H1 (cell line): ENCODE measurements around the gene ALG1. TPM values are rescaled to one million over a fixed set of nuclear protein-coding genes. Genes with fewer than 3 reads are reported as not detected.

Source experiments
- BCL11A ChIP-seq, 2 experiments: IDR thresholded peaks; one replicate each; pipeline ENCODE4 v1.6.1; 2011; ENCODE audit warnings: low read depth in 2 of 2, low read length in 2 of 2, mild to moderate bottlenecking in 2 of 2
- BRCA1 ChIP-seq: IDR thresholded peaks from 2 replicates; pipeline ENCODE4 v1.6.1; 2012; ENCODE audit warnings: low read depth, low read length, improper control_type of control experiment
- CREB1 ChIP-seq: IDR thresholded peaks from 2 replicates; pipeline ENCODE4 v1.6.1; 2012; ENCODE audit warnings: inconsistent platforms
- CTBP2 ChIP-seq: IDR thresholded peaks from 2 replicates; pipeline ENCODE4 v1.7.0; 2011; ENCODE audit warnings: borderline replicate concordance, mild to moderate bottlenecking, moderate library complexity, mixed read lengths, low read length; ENCODE audit not compliant: insufficient read depth, insufficient read length
- GABPA ChIP-seq: IDR thresholded peaks from 2 replicates; pipeline ENCODE4 v1.6.1; 2011; ENCODE audit warnings: mild to moderate bottlenecking, low read length, moderate library complexity, borderline replicate concordance; ENCODE audit not compliant: insufficient read depth
- HDAC6 ChIP-seq: IDR thresholded peaks from one replicate; pipeline ENCODE4 v1.7.1; 2012; ENCODE audit warnings: low read depth, mild to moderate bottlenecking, inconsistent platforms, low read length, moderate library complexity
- KDM1A ChIP-seq: fragments of 200-600, 300-600 bp; sonication (generic); IDR thresholded peaks from 2 replicates; pipeline ENCODE4 v1.7.1; 2016; ENCODE audit warnings: mild to moderate bottlenecking, low read length, borderline replicate concordance
- NANOG ChIP-seq: IDR thresholded peaks from 2 replicates; pipeline ENCODE4 v1.6.1; 2011; ENCODE audit warnings: low read length, low read depth, mild to moderate bottlenecking, inconsistent platforms; ENCODE audit not compliant: insufficient read depth, poor library complexity, severe bottlenecking
- NRF1 ChIP-seq: IDR thresholded peaks from 2 replicates; pipeline ENCODE4 v1.6.1; 2011; ENCODE audit warnings: mild to moderate bottlenecking, low read depth, low read length, improper control_type of control experiment
- POLR2AphosphoS5 ChIP-seq: IDR thresholded peaks from 2 replicates; pipeline ENCODE4 v1.6.1; 2011; ENCODE audit warnings: low read depth, low read length
- POU5F1 ChIP-seq: IDR thresholded peaks from 2 replicates; pipeline ENCODE4 v1.6.1; 2011; ENCODE audit warnings: low read depth, mild to moderate bottlenecking, low read length, moderate library complexity
- RAD21 ChIP-seq, 2 experiments: IDR thresholded peaks in 1 of 2; conservative IDR thresholded peaks in 1 of 2; 2 replicates each; pipeline ENCODE4 v1.6.1; 2011; ENCODE audit warnings: low read depth in 2 of 2, low read length in 2 of 2, improper control_type of control experiment in 1 of 2, inconsistent platforms in 1 of 2, mild to moderate bottlenecking in 1 of 2, moderate library complexity in 1 of 2
- RBBP5 ChIP-seq: IDR thresholded peaks from 2 replicates; pipeline ENCODE4 v1.7.1; 2012; ENCODE audit warnings: low read depth, mild to moderate bottlenecking, inconsistent platforms, low read length, moderate library complexity, borderline replicate concordance
- RNF2 ChIP-seq: fragments of 200-900, 300-1000 bp; sonication (generic); IDR thresholded peaks from 2 replicates; pipeline ENCODE4 v1.7.1; 2016; ENCODE audit warnings: borderline replicate concordance, low read depth, mild to moderate bottlenecking, antibody characterized with exemption, low read length; ENCODE audit not compliant: poor library complexity, severe bottlenecking; ENCODE audit errors: missing control alignments
- SIN3A ChIP-seq, 2 experiments: IDR thresholded peaks in 1 of 2; conservative IDR thresholded peaks in 1 of 2; 2 replicates each; pipeline ENCODE4 v1.6.1; 2011 to 2012; ENCODE audit warnings: low read length in 2 of 2, improper control_type of control experiment in 1 of 2, low read depth in 1 of 2, mild to moderate bottlenecking in 1 of 2
- SP1 ChIP-seq: IDR thresholded peaks from 2 replicates; pipeline ENCODE4 v1.6.1; 2011; ENCODE audit warnings: low read depth, low read length
- SUZ12 ChIP-seq: fragments of 200-600 bp; sonication (generic); IDR thresholded peaks from 2 replicates; pipeline ENCODE4 v1.6.1; 2012; ENCODE audit warnings: mild to moderate bottlenecking, inconsistent platforms, low read length, moderate library complexity, mixed read lengths
- TCF12 ChIP-seq: IDR thresholded peaks from 2 replicates; pipeline ENCODE4 v1.6.1; 2011; ENCODE audit warnings: low read depth, mild to moderate bottlenecking, low read length
- TEAD4 ChIP-seq: IDR thresholded peaks from 2 replicates; pipeline ENCODE4 v1.6.1; 2012; ENCODE audit warnings: low read depth, low read length, inconsistent platforms, mixed read lengths
- YY1 ChIP-seq: IDR thresholded peaks from 2 replicates; pipeline ENCODE4 v1.6.1; 2011; ENCODE audit warnings: low read depth, mild to moderate bottlenecking, low read length
- ZNF274 ChIP-seq: IDR thresholded peaks from 2 replicates; pipeline ENCODE4 v1.7.0; 2012; ENCODE audit warnings: low read length, borderline replicate concordance; ENCODE audit errors: extremely low read depth
- polyA plus RNA-seq, 7 experiments: library from polyadenylated mRNA; depleted of rRNA in 3 of 7; stranded (reverse) in 5 of 7; unstranded in 2 of 7; fragments of >200 nt in 5 of 7; fragments of 200-250 nt in 2 of 7; gene quantifications; 1 replicate in 5 of 7; 2 replicates in 1 of 7; 4 replicates in 1 of 7; pipeline versions ENCODE4 v1.2.1 to v1.2.3, GENCODE V29; 2011 to 2013; ENCODE audit warnings: missing spikeins in 2 of 7, mixed read lengths in 2 of 7
- total RNA-seq: library from RNA; stranded (reverse); fragmentation: NEBNext Ultra II Directional; extraction: Animal tissue kit (Norgen Biotek cat#: 25700); gene quantifications from 2 replicates; pipeline ENCODE4 v1.2.1, GENCODE V29; 2021
- TF ChIP-seq, protein P1 (sequence below): IDR thresholded peaks from 2 replicates; pipeline ENCODE4 v1.6.1; 2012; ENCODE audit warnings: inconsistent platforms

ALG1 gene
- total and polyA plus RNA-seq, 2 of the 8 experiments (the other 6 are each of a cell fraction or from before 2014, with no cell fraction given) = 34.8 to 46.5 TPM

- TF ChIP-seq YY1 (peak; percentile 99), RNF2 (no peak), HDAC6 (no peak), SP1 (no peak), CTBP2 (no peak), CREB1 (no peak), ZNF274 (no peak), GABPA (no peak), RBBP5 (no peak), KDM1A (peak; percentile 96), RAD21 (IDR thresholded peaks at IDR 0.05 in 1 of 2, conservative IDR thresholded peaks at IDR 0.05 in 1 of 2; ENCODE audit: low read depth in 2 of 2, low read length in 2 of 2) (no peak), TEAD4 (peak; percentile 51; the same call in 1 of the 2 replicates), NRF1 (peak; percentile 64), BRCA1 (no peak), POU5F1 (no peak), TCF12 (no peak), BCL11A (IDR thresholded peaks at IDR 0.05; ENCODE audit: low read depth in 2 of 2, low read length in 2 of 2) (no peak), SIN3A (conservative IDR thresholded peaks at IDR 0.05 in 1 of 2, IDR thresholded peaks at IDR 0.05 in 1 of 2; ENCODE audit: low read depth in 1 of 2, low read length in 2 of 2) (peak in 1 of 2 experiments; percentile 74; a peak in 1 of 4 replicates), SUZ12 (no peak), POLR2AphosphoS5 (peak; percentile 96), NANOG (no peak)
- TF ChIP-seq, protein P1, sequence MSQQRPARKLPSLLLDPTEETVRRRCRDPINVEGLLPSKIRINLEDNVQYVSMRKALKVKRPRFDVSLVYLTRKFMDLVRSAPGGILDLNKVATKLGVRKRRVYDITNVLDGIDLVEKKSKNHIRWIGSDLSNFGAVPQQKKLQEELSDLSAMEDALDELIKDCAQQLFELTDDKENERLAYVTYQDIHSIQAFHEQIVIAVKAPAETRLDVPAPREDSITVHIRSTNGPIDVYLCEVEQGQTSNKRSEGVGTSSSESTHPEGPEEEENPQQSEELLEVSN = 0 out of 2 replicates have a peak, but pooled peaks have one; percentile 30
Observed at GRCh38 chr16:5071681-5072333, at the start of gene ALG1 (continued).
